HG03095 (cell line): Measurements from ENCODE around the gene NAIF1.
"Not testable (repeated sequence)": the region's sequence is repeated elsewhere in the genome, so short reads cannot be mapped to it uniquely, and the experiment has no call there.

Experiments used
- ATAC-seq: cut with Tn5 transposase; IDR thresholded peaks from one replicate; pipeline ENCODE4 v1.9.1; 2021; ENCODE audit warnings: moderate library complexity; ENCODE audit not compliant: unreplicated experiment

Gene NAIF1

DNA sequence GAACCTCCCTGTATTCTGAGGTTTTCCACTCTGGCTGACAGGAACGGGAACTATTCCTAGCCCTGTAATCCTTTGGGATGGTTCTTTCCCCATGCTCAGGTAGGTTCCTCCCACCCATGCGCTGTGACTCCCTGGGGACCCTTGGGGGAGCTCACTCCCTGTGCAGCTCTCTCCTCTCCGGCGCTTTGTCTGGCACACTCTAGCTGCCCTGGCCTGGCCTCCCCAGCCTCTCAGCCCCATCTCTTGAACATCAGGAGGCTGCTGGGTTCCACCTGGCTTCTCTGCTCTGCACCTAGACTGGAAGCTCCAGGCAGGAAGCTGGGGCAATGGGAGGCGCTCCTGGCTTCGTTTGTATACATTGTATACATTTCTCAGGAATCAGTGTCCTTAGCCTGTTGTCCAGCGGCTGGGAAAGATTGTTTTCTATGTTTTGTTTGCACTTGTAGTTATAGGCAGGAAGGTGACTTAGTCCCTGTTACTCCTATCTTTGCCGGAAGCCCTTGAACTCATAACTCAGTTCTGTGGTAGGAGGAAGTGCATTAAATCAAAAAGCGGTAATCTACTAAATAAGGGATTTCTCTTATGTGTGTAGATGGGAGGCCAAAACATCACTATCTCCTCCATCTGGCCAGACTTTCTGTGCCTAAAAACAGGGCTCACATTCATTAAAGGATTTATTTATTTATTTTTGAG, 21.3 kb upstream of the NAIF1 start:
- no peak for ATAC-seq

DNA sequence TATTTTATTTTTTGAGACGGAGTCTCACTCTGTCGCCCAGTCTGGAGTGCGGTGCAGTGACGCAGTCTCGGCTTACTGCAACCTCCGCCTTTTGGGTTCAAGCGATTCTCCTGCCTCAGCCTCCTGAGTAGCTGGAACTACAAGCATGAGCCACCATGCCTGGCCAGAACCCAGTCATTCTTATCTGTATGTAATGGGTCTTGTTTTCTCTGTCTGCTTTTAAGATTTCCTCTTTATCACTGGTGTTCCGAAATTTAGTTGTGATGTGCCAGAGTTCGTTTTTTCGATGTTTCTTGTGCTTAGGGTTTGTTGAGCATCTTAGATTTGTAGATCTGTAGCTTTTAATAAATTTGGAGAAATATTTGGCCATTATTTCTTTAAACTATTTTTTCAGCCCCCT, 20.1 kb upstream of the NAIF1 start:
- no peak for ATAC-seq

DNA sequence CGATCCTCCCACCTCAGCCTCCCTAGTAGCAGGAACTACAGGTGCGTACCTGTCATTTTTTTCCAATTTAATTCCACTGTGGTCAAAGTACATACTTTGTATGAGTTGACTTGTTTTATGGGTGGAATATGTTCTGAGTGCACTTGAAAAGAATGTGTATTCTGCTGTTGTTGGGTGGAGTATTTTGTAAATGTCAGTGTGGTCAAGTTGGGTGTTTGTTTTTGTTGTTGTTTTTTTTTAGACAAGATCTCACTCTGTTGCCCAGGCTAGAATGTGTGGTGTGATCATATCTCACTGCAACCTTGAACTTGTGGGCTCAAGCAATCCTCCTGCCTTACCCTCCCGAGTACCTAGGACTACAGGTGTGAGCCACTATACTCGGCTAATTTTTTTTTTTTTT, 18.8 kb upstream of the NAIF1 start:
- ATAC-seq: no peak

DNA sequence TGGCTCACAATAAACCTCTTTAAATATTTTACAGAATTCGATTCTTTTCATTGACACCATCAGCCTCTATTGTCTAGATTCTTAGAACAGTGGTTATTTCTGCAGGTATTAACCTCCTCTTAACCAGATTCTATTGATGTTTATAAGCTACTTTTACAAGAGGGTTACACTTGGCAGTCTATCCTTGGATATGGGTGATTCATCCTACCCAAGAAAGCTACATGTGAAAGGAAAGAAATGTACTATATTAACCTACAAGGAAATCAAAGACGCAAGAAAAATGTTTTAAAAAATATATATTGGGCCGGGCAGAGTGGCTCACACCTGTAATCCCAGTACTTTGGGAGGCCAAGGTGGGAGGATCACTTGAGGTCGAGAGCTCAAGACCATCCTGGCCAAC, 17.6 kb upstream of the NAIF1 start:
- ATAC-seq: no peak

DNA sequence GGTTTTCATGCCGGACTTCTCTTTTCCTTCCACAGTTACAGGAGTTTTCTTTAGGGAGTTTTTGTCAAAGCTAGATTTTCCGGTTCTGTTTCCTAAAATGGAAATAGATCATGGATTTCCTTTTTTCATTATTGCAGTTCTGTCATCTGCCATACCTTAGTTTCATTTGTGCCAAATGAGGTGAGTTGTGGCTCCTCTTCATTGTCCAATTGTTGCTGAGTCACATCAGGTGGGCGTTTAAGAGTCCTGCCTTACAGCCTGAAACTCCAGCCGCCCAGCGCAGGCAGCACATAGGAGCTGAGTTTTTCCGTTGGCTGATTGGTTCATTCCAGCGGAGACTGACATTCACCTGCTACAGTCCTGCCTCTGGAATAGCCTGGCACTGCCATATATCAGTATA, 15.0 kb upstream of the NAIF1 start:
- ATAC-seq: no peak

DNA sequence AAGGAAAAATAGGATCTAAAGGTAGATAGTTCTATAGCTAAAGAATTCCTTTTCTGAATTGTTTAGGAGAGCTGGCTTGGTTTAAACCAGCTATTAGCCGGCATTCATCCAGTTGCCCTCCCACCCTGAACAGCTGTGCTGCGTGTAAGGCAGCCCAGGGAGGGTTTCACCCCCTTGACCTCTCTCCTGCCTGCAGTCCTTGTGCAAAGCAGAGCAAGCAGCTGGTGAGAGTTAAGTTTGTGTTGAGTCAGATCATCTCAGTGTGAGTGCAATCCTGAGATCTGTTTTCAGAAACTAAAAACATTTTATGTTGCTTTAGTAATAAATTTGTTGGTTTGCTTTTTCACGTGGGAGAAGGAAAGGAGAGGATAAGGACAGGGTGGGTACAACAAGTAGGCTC, 13.9 kb upstream of the NAIF1 start:
- ATAC-seq: no peak

DNA sequence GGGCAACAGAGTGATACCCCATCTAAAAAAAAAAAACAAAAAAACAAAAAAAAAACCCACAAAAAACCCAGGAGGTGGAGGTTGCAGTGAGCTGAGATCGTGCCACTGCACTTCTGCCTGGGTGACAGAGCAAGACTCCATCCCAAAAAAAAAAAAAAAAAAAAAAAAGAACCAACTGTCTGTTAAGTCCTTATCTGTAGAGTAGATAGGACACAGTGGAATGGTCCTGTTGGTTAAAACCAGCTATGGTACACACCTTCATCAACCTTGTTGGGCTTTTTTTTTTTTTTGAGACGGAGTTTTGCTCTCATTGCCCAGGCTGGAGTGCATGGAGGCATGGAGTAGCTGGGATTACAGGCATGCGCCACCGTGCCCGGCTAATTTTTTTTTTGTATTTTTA, 13.1 kb upstream of the NAIF1 start:
- no peak for ATAC-seq

DNA sequence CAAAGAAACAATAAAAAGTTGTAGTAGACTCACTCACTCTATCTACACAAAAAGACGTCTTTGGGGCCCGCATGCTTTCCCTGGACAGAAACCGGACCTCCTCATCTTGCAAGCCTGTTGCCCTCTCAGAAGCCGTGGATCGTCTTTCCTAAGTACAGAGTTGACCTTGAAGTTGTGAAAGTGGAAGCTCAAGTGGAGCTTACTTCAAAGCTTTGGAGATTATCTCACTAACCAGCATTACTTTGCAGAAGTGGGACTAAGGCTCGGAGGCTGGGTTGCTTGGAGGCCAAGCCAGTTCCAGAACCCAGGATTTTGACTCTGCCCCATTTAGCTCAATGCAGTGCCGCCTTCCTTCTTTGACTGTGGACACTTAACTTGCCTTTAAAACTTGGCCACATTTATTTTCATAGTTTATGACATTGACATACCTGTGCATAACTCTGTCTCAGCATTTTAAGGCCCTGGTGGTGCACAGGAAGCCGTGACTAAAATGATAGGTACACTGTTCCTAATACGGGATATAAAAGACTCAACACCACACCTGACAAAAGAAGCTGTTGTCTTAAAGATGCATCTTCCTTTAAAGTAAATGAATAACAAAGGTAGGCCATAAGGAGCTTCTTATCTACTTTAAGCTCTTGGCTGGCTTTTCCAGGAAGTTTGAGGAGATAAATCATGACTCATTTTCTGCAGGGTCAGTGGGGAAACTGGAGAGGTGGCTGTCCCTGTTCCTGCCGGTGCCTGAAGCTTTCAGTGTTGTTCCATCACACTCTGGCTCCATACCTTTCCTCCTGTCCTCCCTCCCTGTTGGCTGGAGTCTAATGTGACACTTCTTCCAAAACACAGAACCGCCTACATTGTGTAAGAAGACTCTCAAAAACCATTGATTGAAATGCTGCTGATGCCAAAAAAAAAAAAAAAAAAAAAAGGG, 11.6 kb upstream of the NAIF1 start:
- no peak for ATAC-seq

DNA sequence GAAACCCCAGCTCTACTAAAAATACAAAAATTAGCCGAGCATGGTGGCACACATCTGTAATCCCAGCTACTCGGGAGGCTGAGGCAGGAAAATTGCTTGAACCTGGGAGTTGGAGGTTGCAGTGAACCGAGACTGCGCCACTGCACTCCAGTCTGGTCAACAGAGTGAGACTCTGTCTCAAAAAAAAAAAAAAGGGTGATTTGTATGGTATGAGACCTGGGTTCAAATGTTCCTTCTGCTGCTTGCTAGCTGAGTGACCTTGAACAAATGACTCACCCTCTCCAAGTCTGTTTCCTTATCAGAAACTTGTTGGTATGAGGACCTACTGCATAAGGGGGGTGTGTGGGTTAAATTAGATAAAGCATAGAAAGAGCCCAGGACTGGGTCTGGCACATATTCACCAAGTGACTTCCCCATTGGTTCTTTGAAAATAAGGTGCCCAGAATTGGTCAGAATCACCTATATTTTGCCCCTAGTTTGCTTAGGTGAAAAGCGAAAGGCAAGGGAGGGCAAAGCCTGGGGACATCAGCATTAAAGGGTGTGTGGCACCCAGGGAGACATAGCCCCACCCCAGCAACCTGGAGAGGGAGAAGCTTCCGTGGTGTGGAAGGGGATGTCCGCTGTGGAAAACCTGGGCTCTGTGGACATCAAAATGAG, 10.9 kb upstream of the NAIF1 start:
- no peak for ATAC-seq

DNA sequence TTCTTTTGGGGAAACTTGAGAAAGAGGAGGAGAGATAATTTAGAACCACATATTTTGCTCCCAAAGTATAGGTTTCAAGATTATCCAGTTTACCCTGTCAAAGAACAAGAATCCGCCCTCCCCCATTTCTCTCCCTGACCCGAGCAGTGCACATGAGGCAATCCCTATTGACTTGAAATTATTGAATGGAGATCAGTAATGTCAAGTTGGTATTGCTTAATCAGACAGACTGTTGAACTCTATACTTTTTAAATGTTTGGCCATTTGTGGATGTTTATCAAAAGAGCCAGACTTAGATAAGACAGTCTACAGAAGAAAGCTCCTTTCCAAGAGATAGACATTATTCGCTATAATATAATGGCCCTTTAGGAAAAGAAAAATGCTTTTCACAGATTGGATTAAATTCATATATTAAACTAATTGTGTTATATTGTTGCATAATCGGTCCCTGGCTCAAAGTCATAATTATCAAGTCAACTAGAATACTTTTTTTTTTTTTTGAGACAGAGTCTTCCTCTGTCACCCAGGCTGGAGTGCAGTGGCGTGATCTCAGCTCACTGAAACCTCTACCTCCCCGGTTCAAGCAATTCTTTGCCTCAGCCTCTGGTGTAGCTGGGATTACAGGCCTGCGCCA, 6.2 kb upstream of the NAIF1 start:
- ATAC-seq: no peak

DNA sequence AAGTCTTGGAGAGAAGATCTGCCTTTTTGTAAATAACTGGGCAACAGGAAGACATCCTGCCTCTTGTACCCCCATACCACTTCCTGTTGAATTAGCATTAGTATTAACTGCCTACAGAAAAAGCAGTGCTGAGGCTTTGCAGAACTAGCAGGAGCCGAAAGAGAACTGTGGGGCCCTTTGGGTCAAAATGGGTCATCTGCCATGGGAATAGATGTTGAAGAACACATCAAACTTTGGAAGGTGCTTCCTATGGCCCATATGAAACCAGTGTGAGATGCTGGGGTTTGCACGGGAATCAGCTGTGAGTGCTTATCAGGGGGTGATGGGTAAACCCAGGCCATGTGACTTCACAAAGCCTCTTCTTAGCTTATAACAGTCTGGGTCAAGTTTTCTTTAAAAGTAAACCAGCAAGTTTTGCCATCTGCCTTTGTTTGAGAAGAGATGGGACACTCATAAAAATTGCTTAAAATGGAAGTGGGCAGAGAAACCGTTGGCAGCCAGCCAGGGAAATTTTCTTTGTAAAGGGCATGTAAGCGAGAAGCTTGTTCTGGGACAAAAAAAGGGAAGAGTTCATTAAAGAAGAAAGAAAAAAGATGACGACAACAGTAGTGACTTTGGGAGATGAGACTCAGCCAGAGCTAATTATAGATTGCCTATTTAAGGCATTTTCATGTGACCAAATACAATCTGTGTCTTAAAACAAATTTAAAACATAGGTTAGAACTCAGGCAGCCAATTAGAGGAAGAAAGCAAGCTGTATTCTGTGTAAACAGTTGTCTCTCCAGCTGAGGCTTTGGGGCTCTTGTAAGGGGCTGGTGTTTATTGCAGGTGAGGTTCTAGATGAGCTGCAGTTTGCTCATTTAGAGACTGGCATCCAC, 5.3 kb upstream of the NAIF1 start:
- no peak for ATAC-seq

DNA sequence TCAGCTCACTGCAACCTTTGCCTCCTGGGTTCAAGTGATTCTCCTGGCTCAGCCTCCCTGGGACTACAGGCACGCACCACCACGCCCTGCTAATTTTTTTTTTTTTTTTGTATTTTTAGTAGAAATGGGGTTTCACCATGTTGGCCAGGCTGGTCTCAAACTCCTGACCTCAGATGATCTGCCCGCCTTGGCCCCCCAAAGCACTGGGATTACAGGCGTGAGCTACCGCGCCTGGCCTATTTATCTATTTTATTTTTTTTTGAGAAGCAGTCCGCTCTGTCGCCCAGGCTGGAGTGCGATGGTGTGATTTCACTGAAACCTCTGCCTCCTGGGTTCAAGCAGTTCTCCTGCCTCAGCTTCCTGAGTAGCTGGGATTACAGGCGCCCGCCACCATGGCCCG, 4.4 kb upstream of the NAIF1 start:
- not testable (repeated sequence) for ATAC-seq

DNA sequence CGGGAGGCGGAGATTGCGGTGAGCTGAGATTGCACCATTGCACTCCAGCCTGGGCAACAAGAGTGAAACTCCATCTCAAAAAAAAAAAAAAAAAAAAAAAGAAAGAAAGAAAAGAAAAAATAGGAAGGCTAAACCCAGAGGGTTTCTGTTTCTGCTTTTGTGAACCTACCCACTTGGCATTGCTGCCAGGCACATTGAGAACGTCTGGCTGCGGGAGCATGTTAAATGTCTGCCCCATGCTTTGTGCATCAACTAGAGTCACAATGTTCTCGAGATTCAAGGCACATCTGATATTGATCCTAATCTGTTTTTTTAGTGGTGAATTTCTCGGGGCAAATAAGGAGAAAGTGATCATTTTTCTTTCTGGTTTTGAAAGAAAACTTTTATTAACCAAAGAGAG, 3.8 kb upstream of the NAIF1 start:
- ATAC-seq: no peak

DNA sequence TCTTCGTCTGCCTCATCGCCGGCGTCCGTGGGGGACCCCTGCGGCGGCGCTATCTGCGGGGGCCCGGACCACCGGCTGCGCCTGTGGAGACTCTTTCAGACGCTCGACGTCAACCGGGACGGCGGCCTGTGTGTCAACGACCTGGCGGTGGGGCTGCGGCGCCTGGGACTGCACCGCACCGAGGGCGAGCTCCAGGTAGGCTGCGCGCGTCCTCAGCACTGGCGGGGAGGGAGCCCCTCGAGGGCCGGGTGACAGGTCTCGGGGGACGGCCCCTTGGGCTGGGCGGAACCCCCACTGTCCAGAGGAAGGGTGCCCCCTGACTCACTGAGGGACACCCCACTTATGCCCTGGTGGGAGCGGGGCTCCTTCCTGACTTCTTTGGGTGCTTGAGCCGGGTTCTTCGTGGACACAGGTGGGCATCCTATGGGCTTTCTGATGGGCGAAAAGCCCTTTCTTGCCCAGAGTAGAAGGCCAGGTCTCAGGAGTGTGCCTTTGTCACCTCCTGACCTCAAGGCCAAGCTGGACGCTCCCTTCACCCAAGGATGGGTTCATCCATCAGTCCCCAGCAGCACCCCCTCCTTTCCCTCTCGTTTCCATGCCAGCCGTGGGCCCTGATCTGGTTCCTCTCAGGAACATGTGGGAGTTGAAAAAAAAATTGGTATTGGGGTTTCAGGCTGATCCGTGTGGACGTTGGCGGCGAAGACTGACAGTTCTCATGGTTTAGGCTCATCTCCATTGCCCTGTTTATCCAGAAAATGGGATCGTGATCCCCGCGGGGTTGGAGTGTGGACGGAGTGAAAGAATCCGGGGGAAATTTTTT, 1.5 kb upstream of the NAIF1 start:
- peak; percentile 6 for ATAC-seq

DNA sequence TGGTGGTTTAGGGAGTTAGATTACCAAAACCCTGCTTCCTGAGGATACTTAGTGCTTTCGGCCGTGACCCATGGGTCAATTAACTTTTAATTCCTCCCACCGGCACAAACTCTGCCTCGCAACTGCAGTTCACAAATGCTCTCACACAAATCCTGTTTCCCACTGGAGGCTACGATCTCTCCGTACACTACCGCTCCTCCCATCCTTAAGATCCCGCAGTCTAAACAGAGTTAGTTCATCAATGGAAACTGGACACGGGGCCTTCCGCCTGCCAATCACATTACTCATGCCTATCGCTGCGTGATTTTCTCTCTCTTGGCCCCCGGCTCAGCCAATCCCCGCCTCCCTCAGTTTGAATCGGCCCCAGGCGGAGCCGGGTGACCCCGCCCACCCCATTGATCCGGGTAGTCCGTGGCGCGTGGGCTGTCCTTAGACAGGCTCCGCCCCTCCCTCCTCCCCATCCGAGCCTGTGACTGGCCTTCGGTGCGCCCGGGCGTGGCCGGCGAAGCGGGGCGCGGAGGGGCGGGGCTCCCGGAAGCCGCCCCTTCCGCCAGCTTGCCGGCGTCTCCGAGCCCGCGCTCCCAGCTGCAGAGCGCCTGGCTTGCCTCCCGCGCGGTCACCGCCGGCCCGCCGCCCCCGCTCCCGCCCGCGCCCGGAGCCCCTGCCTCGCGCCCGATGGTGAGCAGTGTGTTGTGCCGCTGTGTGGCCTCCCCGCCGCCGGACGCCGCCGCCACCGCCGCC, 695 bp upstream of the NAIF1 start, which contains the start of gene SLC25A25:
Gene SLC25A25, plus strand, starts transcription at position 588 of the 741 bp plus-strand sequence. Its CDS starts 88 bp downstream, at position 676.
- ATAC-seq: peak; percentile 61

DNA sequence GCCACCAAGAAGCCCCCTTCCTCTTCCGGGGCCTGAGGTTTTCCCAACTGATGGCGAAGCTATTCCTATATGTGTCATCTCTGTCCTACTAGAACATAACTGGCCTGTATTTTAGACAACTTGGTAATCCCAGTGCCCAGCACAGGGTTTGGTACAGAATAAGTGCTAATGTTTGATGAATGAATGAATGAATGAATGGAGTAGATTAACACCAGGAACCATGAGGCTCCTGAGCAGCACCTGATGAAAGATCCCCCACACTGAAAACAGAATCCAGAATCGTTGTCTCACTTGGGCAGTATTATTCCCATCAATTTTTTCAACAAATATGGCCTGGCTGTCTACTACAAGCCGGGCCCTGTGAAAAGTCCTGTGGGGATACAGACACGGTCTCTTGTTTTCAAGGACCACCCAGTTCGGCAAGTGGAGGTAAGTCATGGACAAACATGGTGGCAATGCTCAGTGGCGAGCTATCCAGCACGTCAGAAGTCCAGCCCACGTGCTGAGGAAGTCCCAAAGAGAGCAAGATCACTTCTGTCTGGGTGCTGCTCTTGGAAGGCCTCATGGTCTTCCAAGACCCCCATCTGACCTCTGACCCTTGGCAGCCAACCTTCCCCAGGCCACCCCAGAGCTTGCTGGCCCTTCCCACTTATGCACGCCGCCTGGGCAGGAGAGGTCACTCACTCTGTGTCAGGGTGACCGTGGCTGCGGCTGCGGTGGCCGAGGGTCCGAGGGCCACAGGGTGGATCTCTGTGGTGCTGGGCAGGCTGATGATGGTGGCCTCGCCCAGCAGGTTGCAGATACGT, 1.0 kb downstream of the NAIF1 start:
- no peak for ATAC-seq

DNA sequence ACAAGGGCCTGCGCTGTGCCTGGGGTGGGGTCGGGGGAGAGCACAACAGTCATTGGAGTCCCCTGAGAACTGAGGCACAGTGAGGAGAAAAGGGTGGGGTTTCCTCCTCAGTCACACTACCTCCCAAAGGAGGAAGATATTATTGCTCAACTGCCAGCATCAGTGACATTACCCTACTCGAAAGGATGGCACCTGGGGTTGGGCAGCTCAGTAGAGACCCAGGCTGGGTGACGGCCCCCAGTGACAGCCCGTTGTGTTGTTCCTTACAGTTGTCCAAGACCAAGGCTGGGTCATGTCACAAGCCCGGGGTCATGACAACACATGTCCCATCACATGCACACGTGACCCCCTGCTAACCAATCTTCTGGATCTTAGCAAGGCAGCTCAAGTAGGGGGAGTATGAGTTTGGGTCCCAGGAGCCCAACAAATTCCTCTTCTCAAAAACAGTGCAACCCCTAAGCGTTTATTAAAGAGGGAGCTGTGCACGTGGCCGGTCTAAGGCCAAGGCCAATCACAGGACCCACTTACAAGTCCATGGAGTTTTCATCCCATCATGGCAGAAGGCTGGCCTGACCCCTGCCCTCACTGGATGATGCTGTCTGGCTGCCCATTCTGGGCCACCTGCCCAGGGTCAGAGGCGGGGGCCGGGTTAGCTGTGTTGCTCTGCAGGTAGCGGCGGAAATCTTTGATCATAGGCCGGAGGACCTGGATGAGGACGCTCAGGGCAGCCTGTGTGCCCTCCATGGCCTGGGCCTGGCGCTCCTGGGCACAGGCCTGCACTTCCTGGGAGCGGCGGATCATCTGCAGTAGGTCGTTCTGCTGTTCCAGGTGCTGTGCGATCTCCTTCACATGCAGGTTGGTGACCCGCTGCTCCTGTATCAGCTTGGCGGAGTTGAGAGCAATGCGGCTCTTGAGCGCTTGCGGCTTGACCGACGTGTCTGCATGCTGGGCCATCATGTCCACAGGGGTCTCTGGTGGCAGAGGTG, 4.0 kb downstream of the NAIF1 start:
- no peak for ATAC-seq
